Subcutaneous abdominal adipose tissue (tissue), 5 donors: ENCODE data around the gene CHCHD10.

Experiments
- H3K27ac ChIP-seq: one replicate; pipeline ENCODE4 v1.7.0; 2013; ENCODE audit warnings: low read depth, mild to moderate bottlenecking, inconsistent platforms, low read length, moderate library complexity
- H3K27me3 ChIP-seq, 5 donors: one replicate each; pipeline ENCODE4 v1.7.0; 2013; ENCODE audit warnings: low read length in 5 of 5, inconsistent platforms in 1 of 5; ENCODE audit not compliant: control insufficient read depth in 5 of 5, insufficient read depth in 4 of 5
- H3K36me3 ChIP-seq, 5 donors: one replicate each; pipeline ENCODE4 v1.7.0; 2013; ENCODE audit warnings: low read length in 5 of 5; ENCODE audit not compliant: control insufficient read depth in 5 of 5, insufficient read depth in 5 of 5
- H3K4me1 ChIP-seq, 5 donors: one replicate each; pipeline ENCODE4 v1.7.0; 2013; ENCODE audit warnings: low read length in 5 of 5, mild to moderate bottlenecking in 3 of 5, moderate library complexity in 1 of 5; ENCODE audit not compliant: control insufficient read depth in 5 of 5, insufficient read depth in 5 of 5
- H3K4me3 ChIP-seq, 5 donors: one replicate each; pipeline ENCODE4 v1.7.0; 2013; ENCODE audit warnings: low read length in 5 of 5, low read depth in 1 of 5
- H3K9ac ChIP-seq, 5 donors: one replicate each; pipeline ENCODE4 v1.7.0; 2013; ENCODE audit warnings: low read length in 5 of 5, mild to moderate bottlenecking in 4 of 5, moderate library complexity in 3 of 5
- H3K9me3 ChIP-seq, 5 donors: one replicate each; pipeline ENCODE4 v1.7.0; 2013; ENCODE audit warnings: low read length in 5 of 5; ENCODE audit not compliant: control insufficient read depth in 5 of 5
- donor health status: healthy.
- donor health status: healthy.
- donor health status: healthy.
- donor health status: healthy.
- donor health status: healthy.

Gene CHCHD10

DNA sequence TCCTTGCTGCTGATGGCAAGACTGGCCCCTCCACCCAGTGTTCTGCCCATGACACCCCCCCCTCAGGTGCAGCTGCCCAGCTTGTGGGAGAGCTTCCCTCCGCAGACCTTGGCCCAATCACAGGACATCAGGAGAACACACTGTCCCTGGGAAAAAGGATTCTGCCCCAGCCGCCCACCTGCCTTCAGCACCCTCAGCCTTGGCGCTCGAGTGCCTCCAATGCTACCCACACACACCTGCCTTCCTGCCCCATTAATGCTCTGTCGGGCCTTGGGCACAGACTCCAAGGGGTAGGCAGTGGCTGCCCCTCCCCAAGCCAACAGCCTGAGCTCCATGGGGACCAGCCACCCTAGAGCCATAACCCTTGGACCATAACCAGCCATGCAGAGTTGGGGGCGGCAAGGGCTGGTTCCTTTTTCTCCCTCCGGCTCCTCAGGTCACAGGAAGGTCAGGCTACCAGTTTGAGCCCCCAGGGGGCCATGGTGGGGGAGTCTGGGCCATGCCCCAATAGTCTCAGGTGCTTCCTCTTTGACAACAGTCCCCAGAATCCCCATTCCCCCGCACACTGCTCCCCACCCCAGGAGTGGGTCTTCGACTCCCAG, 15.6 kb downstream of the CHCHD10 start:
- Histone ChIP-seq H3K4me1 (peaks cover 0 to 26% (median 19%) of the 10 kb centered on the region in 5 donors), H3K36me3 (no peaks in the 10 kb centered on the region), H3K9ac (no peak overlapping the region), H3K4me3 (no peak overlapping the region), H3K27ac (no peak overlapping the region), H3K9me3 (no peaks in the 10 kb centered on the region), H3K27me3 (no peaks in the 10 kb centered on the region)

DNA sequence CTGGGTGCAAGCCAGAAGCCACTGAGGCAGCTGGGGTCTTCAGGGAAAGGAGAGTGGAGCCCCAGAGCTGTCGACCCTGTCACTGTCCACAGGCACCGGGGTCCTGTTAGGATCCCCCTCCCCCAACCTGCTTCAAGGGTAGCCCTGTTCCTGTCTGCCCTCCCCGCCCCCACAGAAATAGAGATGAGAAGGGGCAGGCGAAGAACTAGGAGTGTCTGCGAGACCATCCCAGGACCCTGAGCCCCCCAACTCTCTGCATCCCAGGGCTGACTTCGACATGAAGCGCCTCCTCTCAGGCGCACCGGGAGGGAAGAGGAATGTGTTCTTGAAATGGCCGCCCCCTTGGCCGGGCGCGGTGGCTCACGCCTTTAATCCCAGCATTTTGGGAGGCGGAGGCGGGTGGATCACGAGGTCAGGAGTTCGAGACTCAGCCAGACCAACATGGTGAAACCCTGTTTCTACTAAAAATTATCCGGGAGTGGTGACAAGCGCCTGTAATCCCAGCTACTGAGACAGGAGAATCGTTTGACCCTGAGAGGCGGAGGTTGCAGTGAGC, 16.3 kb downstream of the CHCHD10 start:
- H3K4me1 ChIP-seq: peaks cover 0 to 26% (median 19%) of the 10 kb centered on the region in 5 donors
- H3K36me3 ChIP-seq: no peaks in the 10 kb centered on the region
- H3K27ac ChIP-seq: peak overlapping the region; percentile 74

GRCh38 chr22:23750714-23751440, 16.9 kb downstream of the CHCHD10 start, which contains the start of gene ZNF70:
Gene ZNF70, minus strand, starts transcription at chr22:23751112. Its CDS starts 5,972 bp downstream, at chr22:23745140.
- peaks cover 0 to 28% (median 20%) of the 10 kb centered on the region in 5 donors for H3K4me1 ChIP-seq
- no peaks in the 10 kb centered on the region for H3K36me3 ChIP-seq
- no peaks in the 10 kb centered on the region for H3K27me3 ChIP-seq
- H3K27ac ChIP-seq: peak within 1 kb of the TSS; percentile 74
- no peaks in the 10 kb centered on the region for H3K9me3 ChIP-seq
- peak within 1 kb of the TSS; percentile 69 to 87 (median 78) for H3K4me3 ChIP-seq
- peak within 1 kb of the TSS; percentile 4 to 92 (median 86) for H3K9ac ChIP-seq

More for the DNA sequence above, 16.3 kb downstream of the CHCHD10 start:
- Histone ChIP-seq H3K9ac (peak overlapping the region in 4 of 5 donors; percentile 82 to 92 (median 85)), H3K9me3 (no peaks in the 10 kb centered on the region), H3K27me3 (no peaks in the 10 kb centered on the region), H3K4me3 (peak overlapping the region; percentile 69 to 87 (median 76))

DNA sequence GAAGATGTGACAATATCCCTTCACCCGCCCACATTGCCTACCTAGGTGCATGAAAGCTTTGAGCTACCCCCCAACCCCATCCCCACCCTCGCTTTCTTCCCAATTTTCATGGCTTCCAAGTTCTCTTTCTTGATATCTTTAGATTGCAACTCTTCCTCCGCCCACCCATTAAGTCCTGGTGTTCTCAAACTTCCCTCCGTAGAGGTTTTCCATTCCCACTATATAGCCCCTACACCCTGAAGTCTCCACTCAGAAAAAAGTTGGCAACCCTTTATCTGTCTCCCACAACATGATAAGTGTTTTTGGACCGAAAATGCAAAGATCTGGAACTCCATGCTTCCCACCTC, 17.4 kb downstream of the CHCHD10 start:
- no peak overlapping the region for H3K27ac ChIP-seq
- H3K4me3 ChIP-seq: peak overlapping the region; percentile 69 to 87 (median 78)

DNA sequence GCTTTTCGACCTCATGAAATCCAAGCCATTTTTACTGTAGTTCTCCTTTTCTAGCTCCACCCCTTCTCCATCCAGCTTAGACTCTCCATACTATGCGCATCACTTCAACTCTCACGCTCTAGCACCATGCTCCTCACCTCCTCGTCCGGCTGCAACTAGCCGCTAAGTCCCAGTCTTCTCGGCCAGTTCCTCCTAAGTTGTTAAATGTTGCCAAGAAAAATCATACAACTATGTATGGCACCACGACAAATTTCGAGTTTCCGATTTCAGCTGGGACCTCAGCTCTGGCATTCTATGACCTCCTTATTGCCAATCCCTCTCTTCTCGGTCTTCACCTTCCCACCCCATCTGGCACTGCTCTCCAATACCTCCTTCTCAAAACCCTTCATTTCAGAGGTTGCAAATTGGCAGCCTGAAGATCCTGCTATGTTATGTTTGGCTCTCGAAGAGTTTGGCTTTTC, 17.9 kb downstream of the CHCHD10 start:
- peak overlapping the region in 1 of 5 donors; percentile 63 for H3K9ac ChIP-seq
- no peaks in the 10 kb centered on the region for H3K9me3 ChIP-seq
- no peaks in the 10 kb centered on the region for H3K27me3 ChIP-seq
- H3K27ac ChIP-seq: no peak overlapping the region
- peaks cover 2 to 5% (median 4%) of the 10 kb centered on the region in 5 donors for H3K36me3 ChIP-seq
- peaks cover 0 to 33% (median 24%) of the 10 kb centered on the region in 5 donors for H3K4me1 ChIP-seq
- H3K4me3 ChIP-seq: peak overlapping the region; percentile 28 to 87 (median 76)

More for the DNA sequence above, 17.4 kb downstream of the CHCHD10 start:
- H3K9me3 ChIP-seq: no peaks in the 10 kb centered on the region
- peak overlapping the region; percentile 4 to 92 (median 63) for H3K9ac ChIP-seq
- H3K27me3 ChIP-seq: no peaks in the 10 kb centered on the region
- peaks cover 0 to under 1% (median 0%) of the 10 kb centered on the region in 5 donors for H3K36me3 ChIP-seq
- H3K4me1 ChIP-seq: peaks cover 0 to 33% (median 24%) of the 10 kb centered on the region in 5 donors

DNA sequence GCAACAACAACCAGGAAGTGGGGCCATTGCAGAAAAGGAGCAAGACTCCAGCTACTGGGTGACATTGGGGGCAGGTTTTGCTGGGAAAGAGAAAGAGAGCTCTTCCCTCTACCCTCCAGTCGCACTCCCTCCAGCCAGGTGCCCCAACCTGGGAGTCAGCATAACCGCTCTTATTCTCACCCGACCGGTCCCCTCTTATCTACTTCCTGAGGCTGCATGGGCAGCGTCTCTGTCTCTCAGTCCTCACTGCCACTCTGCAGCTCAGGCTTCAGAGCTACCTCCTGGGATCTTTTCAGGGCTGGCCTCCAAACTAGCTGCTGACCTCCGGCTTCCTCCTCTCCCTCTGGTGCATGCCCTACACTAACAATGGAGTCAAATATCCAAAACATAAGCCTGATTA, 22.0 kb downstream of the CHCHD10 start:
- Histone ChIP-seq H3K27ac (no peak overlapping the region), H3K9ac (no peak overlapping the region), H3K9me3 (peaks cover 0 to 3% (median 0%) of the 10 kb centered on the region in 5 donors), H3K36me3 (peaks cover 4 to 42% (median 28%) of the 10 kb centered on the region in 5 donors), H3K4me1 (peaks cover 11 to 45% (median 35%) of the 10 kb centered on the region in 5 donors), H3K4me3 (no peak overlapping the region), H3K27me3 (peaks cover 0 to 5% (median 0%) of the 10 kb centered on the region in 5 donors)

- Histone ChIP-seq H3K4me1 (peaks cover 11 to 33% (median 24%) of the 10 kb centered on the region in 5 donors), H3K4me3 (no peak overlapping the region), H3K36me3 (peaks cover 4 to 42% (median 29%) of the 10 kb centered on the region in 5 donors)
Measured at GRCh38 chr22:23744485-23744884, 23.3 kb downstream of the CHCHD10 start.

DNA sequence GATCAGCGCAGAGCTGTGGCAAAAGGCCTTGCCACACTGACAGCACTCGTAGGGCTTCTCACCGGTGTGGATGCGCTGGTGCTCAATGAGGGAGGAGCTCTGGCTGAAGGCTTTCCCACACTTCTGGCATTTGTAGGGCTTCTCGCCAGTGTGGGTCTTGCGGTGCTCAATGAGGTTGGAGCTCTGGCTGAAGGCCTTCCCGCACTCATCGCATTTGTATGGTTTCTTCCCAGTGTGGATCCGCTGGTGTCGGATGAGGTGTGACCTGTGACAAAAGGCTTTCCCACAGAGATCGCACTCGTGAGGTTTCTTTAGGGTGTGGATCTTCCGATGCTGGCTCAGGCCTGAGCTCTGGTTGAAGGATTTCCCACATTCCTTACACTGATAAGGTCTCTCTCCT, 23.8 kb downstream of the CHCHD10 start:
- H3K4me1 ChIP-seq: peaks cover 11 to 33% (median 24%) of the 10 kb centered on the region in 5 donors
- peaks cover 4 to 42% (median 29%) of the 10 kb centered on the region in 5 donors for H3K36me3 ChIP-seq
- peaks cover 0 to 3% (median 0%) of the 10 kb centered on the region in 5 donors for H3K9me3 ChIP-seq
- peaks cover 0 to 5% (median 0%) of the 10 kb centered on the region in 5 donors for H3K27me3 ChIP-seq
- H3K9ac ChIP-seq: peak overlapping the region in 1 of 5 donors; percentile 76
- H3K4me3 ChIP-seq: no peak overlapping the region
- H3K27ac ChIP-seq: peak overlapping the region; percentile 84

More at GRCh38 chr22:23744485-23744884, 23.3 kb downstream of the CHCHD10 start:
- Histone ChIP-seq H3K9ac (no peak overlapping the region), H3K9me3 (peaks cover 0 to 3% (median 0%) of the 10 kb centered on the region in 5 donors), H3K27ac (no peak overlapping the region), H3K27me3 (peaks cover 0 to 5% (median 0%) of the 10 kb centered on the region in 5 donors)

DNA sequence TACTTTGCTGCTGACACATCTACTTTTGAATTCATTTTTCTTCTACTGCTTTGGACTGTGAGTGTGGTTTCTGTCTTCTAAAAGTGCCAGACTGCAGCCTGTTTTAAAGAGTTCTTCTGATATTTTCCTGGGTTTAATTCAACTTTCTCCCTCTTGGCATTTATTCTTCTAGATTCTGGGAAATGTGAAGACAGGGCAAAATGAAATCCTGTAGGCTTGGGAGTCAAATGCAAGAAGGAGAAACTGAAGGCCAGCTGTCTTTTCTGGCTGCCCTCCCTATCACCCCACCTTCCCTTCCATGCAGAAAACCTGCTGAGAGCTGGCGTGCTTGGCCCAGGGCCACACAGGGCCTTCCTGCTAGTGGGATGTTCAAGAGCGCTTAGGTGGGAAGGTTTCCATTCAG, 24.5 kb downstream of the CHCHD10 start:
- peaks cover 0 to 3% (median 0%) of the 10 kb centered on the region in 5 donors for H3K9me3 ChIP-seq
- peak overlapping the region; percentile 84 for H3K27ac ChIP-seq
- H3K4me3 ChIP-seq: no peak overlapping the region
- H3K36me3 ChIP-seq: peaks cover 4 to 42% (median 29%) of the 10 kb centered on the region in 5 donors
- peak overlapping the region in 4 of 5 donors; percentile 31 to 76 (median 50) for H3K9ac ChIP-seq
- H3K4me1 ChIP-seq: peaks cover 11 to 33% (median 24%) of the 10 kb centered on the region in 5 donors
- H3K27me3 ChIP-seq: peaks cover 0 to 5% (median 0%) of the 10 kb centered on the region in 5 donors
